Measurements from ENCODE around the gene XCL1. TPM values are rescaled to one million over a fixed set of nuclear protein-coding genes. Genes with fewer than 3 reads are reported as not detected.

XCL1 gene
- total RNA-seq, 1 donor from 2014 or later = 0.91 TPM

Other genes with a start within 250 kb of the XCL1 start
- gene XCL2, start 32.6 kb upstream of the XCL1 start, total RNA-seq = 1.9 and 2.9 TPM in 2 replicates
- not detected in 2 replicates for gene DPT, start 152.6 kb downstream of the XCL1 start, total RNA-seq